Thoracic aorta (tissue), 2 donors: ENCODE measurements around the gene USP19. TPM values are rescaled to one million over a fixed set of nuclear protein-coding genes. Genes with fewer than 3 reads are reported as not detected.

Source experiments
- ATAC-seq: fragments of 150-250 bp; one replicate; pipeline ENCODE4 v1.8.0; 2017; ENCODE audit warnings: low read depth; ENCODE audit not compliant: insufficient number of reproducible peaks, low FRiP score
- DNase-seq: peaks from one replicate; pipeline ENCODE4 v3.0.0-alpha.2; 2020; ENCODE audit warnings: low spot score
- H3K27ac ChIP-seq, 2 donors: fragments of 200-600 bp; sonication (generic); 1 replicate in 1 of 2; 2 replicates in 1 of 2; pipeline ENCODE4 v1.5.1; 2016; ENCODE audit warnings: mild to moderate bottlenecking in 2 of 2, moderate library complexity in 2 of 2
- H3K27me3 ChIP-seq: fragments of 200-600 bp; sonication (generic); replicated peaks from 2 replicates; pipeline ENCODE4 v1.6.0; 2016; ENCODE audit warnings: mild to moderate bottlenecking; ENCODE audit not compliant: insufficient read depth
- H3K36me3 ChIP-seq: fragments of 200-600 bp; sonication (generic); one replicate; pipeline ENCODE4 v1.5.1; 2016
- H3K4me1 ChIP-seq, 2 donors: fragments of 200-600 bp; sonication (generic); 1 replicate in 1 of 2; 2 replicates in 1 of 2; pipeline versions ENCODE4 v1.5.1 to v1.6.0; 2016; ENCODE audit warnings: low read depth in 2 of 2, mild to moderate bottlenecking in 1 of 2; ENCODE audit not compliant: control insufficient read depth in 1 of 2
- H3K4me3 ChIP-seq: fragments of 200-600 bp; sonication (generic); 2 replicates; pipeline ENCODE4 v1.5.1; 2016; ENCODE audit warnings: mild to moderate bottlenecking
- H3K9me3 ChIP-seq: fragments of 200-600 bp; sonication (generic); 2 replicates; pipeline ENCODE4 v1.5.1; 2016
- total RNA-seq, 2 donors: library from RNA; depleted of rRNA; stranded (reverse); fragments of >200 nt; gene quantifications; one replicate each; pipeline versions ENCODE4 v1.1.0 to v1.2.3, GENCODE V29; 2016
- TF ChIP-seq, protein P1 (sequence below): fragments of 200-600 bp; sonication (generic); IDR thresholded peaks from one replicate; pipeline ENCODE4 v1.5.1; 2019; ENCODE audit warnings: antibody characterized with exemption

Gene USP19
- total RNA-seq, 2 donors from 2014 or later: 56.3 to 62.5 TPM

DNA sequence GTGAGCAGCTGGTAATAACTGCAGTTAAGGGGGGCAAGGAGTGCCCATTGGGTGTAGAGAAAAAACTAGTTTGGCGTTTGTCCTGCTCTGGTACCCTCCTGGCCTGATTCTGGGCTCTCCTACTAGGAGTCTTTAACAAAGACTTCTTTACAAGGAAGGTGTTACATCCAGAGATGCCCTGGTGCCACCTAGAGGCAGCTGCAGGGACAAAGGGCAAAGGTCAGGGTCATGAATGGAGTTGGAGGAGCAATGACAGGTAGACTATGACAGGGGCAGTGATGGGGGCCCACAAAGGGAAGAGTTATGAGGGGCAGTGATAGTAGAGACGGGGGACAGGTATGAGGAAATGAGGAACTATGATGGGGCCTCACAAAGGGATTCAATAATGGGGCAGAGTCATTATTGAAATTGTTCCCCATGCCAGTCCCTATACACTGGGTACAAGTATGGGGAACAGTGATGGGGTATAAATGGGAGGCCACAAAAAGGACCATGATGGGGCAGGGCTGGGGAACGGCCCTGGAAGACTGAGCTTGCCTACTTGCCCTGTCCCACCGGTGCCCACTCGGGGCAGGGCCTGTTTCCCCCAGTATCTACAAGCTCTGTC lies 37.6 kb upstream of the USP19 start:
- ATAC-seq: no peak
- Histone ChIP-seq H3K27ac (no peak overlapping the region), H3K36me3 (peaks cover 6% of the 10 kb centered on the region), H3K27me3 (no peaks in the 10 kb centered on the region), H3K4me3 (no peak overlapping the region), H3K4me1 (no peaks in the 10 kb centered on the region), H3K9me3 (no peaks in the 10 kb centered on the region)
- no peak for DNase-seq
- TF ChIP-seq, protein P1, sequence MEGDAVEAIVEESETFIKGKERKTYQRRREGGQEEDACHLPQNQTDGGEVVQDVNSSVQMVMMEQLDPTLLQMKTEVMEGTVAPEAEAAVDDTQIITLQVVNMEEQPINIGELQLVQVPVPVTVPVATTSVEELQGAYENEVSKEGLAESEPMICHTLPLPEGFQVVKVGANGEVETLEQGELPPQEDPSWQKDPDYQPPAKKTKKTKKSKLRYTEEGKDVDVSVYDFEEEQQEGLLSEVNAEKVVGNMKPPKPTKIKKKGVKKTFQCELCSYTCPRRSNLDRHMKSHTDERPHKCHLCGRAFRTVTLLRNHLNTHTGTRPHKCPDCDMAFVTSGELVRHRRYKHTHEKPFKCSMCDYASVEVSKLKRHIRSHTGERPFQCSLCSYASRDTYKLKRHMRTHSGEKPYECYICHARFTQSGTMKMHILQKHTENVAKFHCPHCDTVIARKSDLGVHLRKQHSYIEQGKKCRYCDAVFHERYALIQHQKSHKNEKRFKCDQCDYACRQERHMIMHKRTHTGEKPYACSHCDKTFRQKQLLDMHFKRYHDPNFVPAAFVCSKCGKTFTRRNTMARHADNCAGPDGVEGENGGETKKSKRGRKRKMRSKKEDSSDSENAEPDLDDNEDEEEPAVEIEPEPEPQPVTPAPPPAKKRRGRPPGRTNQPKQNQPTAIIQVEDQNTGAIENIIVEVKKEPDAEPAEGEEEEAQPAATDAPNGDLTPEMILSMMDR: no peak

DNA sequence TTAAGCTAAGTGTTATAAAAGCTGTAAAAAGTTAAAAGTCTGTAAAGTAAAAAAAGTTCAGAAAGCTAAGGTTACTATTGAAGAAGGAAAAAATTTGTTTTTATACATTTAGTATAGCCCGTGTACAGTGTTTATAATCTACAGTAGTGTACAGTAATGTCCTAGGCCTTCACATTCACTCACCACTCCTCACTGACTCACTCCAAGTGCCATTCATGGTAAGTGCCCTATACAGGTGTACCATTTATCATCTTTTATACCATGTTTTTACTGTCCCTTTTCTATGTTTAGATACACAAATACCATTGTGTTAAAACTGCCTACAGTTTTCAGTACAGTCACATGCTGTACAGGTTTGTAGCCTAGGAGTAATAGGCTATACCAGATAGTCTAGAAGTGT lies 36.7 kb upstream of the USP19 start:
- DNase-seq (no peak), ATAC-seq (no peak)
- H3K27me3 ChIP-seq: no peaks in the 10 kb centered on the region
- H3K27ac ChIP-seq: no peak overlapping the region
- no peak overlapping the region for H3K4me3 ChIP-seq
- no peaks in the 10 kb centered on the region for H3K9me3 ChIP-seq
- H3K4me1 ChIP-seq: no peaks in the 10 kb centered on the region
- no peaks in the 10 kb centered on the region for H3K36me3 ChIP-seq
- TF ChIP-seq, protein P1: no peak

DNA sequence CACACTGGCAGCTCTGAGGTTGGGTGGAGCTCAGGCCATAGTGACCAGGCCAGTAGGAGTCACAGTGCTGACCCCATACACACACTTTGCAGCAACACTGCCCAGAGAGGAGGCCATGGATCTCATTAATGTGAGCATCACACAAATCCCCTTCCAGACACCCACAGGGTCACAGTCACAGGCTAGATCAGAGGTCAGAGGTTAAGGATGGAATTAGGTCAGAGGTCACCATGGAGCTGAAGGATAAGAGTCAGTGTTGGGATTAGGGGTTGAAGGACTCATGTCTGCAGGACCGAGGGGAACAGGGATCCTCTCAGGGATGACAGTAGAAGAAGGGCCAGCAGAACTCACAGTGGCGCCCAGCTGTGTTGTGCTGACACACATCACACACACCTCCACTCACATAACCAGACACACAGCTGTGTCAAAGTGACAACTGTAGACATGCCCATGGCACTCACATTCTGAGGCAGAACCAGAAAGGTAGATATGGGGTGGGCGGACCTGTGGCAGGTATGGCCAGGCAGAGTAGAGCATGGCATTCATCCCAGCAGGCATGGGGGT lies 32.8 kb upstream of the USP19 start:
- Histone ChIP-seq H3K27me3 (no peaks in the 10 kb centered on the region), H3K4me1 (no peaks in the 10 kb centered on the region), H3K9me3 (no peaks in the 10 kb centered on the region), H3K4me3 (no peak overlapping the region), H3K27ac (no peak overlapping the region), H3K36me3 (no peaks in the 10 kb centered on the region)
- DNase-seq (no peak), ATAC-seq (no peak)
- TF ChIP-seq, protein P1: no peak

DNA sequence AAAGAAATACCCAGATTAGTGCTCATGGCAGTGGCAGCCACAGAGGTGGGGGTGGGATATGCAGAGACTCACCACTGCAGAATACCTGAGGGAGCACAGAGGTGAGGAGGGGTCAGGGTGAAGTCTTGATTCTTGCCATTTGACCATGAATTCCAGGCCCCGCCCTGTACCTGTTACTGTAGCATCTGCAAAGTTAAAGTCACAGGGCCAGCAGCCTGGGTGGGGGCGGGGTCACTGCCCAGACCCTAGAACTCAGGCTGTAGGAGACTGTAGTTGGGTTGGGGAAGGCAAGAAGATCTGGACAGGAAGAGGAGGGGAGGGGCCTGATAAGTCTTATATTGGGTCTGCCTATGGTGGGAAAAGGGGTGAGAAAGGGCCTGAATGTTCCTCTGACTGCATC lies 31.0 kb upstream of the USP19 start:
- no peak for DNase-seq
- ATAC-seq: no peak
- no peaks in the 10 kb centered on the region for H3K36me3 ChIP-seq

DNA sequence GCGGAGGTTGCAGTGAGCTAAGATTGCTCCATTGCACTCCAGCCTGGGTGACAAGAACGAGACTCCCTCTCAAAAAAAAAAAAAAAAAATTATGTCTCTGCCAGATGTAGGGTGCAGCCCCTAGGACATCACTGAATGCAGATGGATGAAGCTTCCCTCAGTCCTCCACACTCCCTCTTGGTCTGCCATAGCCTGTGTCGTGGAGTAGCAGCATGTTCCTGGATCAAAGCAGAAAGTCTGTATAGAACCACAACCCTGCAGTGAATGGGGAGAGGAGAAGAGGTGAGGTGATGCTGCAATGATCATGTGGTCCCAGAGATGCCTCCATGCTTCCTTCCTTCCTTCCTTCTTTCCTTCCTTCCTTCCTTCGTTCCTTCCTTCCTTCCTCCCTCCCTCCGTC lies 27.5 kb upstream of the USP19 start:
- DNase-seq (no peak), ATAC-seq (no peak)
- Histone ChIP-seq H3K36me3 (no peaks in the 10 kb centered on the region), H3K27ac (no peak overlapping the region), H3K4me1 (no peaks in the 10 kb centered on the region), H3K9me3 (no peaks in the 10 kb centered on the region), H3K4me3 (no peak overlapping the region), H3K27me3 (no peaks in the 10 kb centered on the region)
- TF ChIP-seq, protein P1: no peak

More for the DNA sequence above, 31.0 kb upstream of the USP19 start:
- H3K9me3 ChIP-seq: no peaks in the 10 kb centered on the region
- no peak overlapping the region for H3K4me3 ChIP-seq
- no peak overlapping the region for H3K27ac ChIP-seq
- TF ChIP-seq, protein P1: no peak
- H3K4me1 ChIP-seq: no peaks in the 10 kb centered on the region
- H3K27me3 ChIP-seq: no peaks in the 10 kb centered on the region
